GM19468 (cell line): ENCODE results near the gene CACYBP.
"Not testable (repeated sequence)": the region's sequence is repeated elsewhere in the genome, so short reads cannot be mapped to it uniquely, and the experiment has no call there.

Source experiments
- ATAC-seq: cut with Tn5 transposase; IDR thresholded peaks from one replicate; pipeline ENCODE4 v1.9.1; 2021; ENCODE audit warnings: mild to moderate bottlenecking, moderate library complexity, moderate number of reproducible peaks; ENCODE audit not compliant: unreplicated experiment; ENCODE audit errors: extremely low read depth

Gene CACYBP

GRCh38 chr1:175003521-175003920 is 3.8 kb downstream of the CACYBP start:
- ATAC-seq: no peak

- ATAC-seq: no peak
These were observed 5.5 kb downstream of the CACYBP start for GRCh38 chr1:175005085-175005783.

- no peak for ATAC-seq
These were observed 9.8 kb downstream of the CACYBP start for GRCh38 chr1:175009532-175009931.

GRCh38 chr1:175013445-175013844 is 13.7 kb downstream of the CACYBP start:
- no peak for ATAC-seq

- no peak for ATAC-seq
These were observed 15.5 kb downstream of the CACYBP start for GRCh38 chr1:175015243-175015642.

- no peak for ATAC-seq
These were observed 19.8 kb downstream of the CACYBP start for GRCh38 chr1:175019524-175019923.

GRCh38 chr1:175023043-175023921 is 23.5 kb downstream of the CACYBP start, which contains the start of gene MRPS14:
TSS of gene MRPS14 (minus strand) at chr1:175023425. CDS start at chr1:175023408, 17 bp downstream.
- peak; percentile 83 for ATAC-seq

- ATAC-seq: not testable (repeated sequence)
These were observed 24.1 kb downstream of the CACYBP start for GRCh38 chr1:175023922-175024242.

GRCh38 chr1:175024773-175025172 is 25.0 kb downstream of the CACYBP start:
- ATAC-seq: no peak

GRCh38 chr1:175033953-175034352 is 34.2 kb downstream of the CACYBP start:
- ATAC-seq: no peak

GRCh38 chr1:175034775-175035174 is 35.0 kb downstream of the CACYBP start:
- ATAC-seq: no peak

- ATAC-seq: no peak
These were observed 36.1 kb downstream of the CACYBP start for GRCh38 chr1:175035865-175036264.

- no peak for ATAC-seq
These were observed 36.7 kb downstream of the CACYBP start for GRCh38 chr1:175036476-175036875.

GRCh38 chr1:175037416-175037815 is 37.7 kb downstream of the CACYBP start:
- ATAC-seq: no peak

- no peak for ATAC-seq
These were observed 40.7 kb downstream of the CACYBP start for GRCh38 chr1:175040324-175040879.

- no peak for ATAC-seq
These were observed 42.9 kb downstream of the CACYBP start for GRCh38 chr1:175042650-175043049.

- ATAC-seq: no peak
These were observed 44.1 kb downstream of the CACYBP start for GRCh38 chr1:175043824-175044223.

- ATAC-seq: not testable (repeated sequence)
These were observed 44.8 kb downstream of the CACYBP start for GRCh38 chr1:175044591-175044990.

GRCh38 chr1:175045097-175045496 is 45.4 kb downstream of the CACYBP start:
- no peak for ATAC-seq

- ATAC-seq: no peak
These were observed 45.8 kb downstream of the CACYBP start for GRCh38 chr1:175045519-175045918.

- ATAC-seq: no peak
These were observed 51.2 kb downstream of the CACYBP start for GRCh38 chr1:175050992-175051391.
